HG02970 (cell line): ENCODE data around the gene NLRP1.
A peak's percentile ranks its signal among the peaks of the same experiment; 100 is the strongest.

Experiments used
- ATAC-seq: cut with Tn5 transposase; IDR thresholded peaks from one replicate; pipeline ENCODE4 v1.9.1; 2021; ENCODE audit warnings: mild to moderate bottlenecking, moderate library complexity, moderate number of reproducible peaks; ENCODE audit not compliant: unreplicated experiment, low FRiP score

Gene NLRP1

DNA sequence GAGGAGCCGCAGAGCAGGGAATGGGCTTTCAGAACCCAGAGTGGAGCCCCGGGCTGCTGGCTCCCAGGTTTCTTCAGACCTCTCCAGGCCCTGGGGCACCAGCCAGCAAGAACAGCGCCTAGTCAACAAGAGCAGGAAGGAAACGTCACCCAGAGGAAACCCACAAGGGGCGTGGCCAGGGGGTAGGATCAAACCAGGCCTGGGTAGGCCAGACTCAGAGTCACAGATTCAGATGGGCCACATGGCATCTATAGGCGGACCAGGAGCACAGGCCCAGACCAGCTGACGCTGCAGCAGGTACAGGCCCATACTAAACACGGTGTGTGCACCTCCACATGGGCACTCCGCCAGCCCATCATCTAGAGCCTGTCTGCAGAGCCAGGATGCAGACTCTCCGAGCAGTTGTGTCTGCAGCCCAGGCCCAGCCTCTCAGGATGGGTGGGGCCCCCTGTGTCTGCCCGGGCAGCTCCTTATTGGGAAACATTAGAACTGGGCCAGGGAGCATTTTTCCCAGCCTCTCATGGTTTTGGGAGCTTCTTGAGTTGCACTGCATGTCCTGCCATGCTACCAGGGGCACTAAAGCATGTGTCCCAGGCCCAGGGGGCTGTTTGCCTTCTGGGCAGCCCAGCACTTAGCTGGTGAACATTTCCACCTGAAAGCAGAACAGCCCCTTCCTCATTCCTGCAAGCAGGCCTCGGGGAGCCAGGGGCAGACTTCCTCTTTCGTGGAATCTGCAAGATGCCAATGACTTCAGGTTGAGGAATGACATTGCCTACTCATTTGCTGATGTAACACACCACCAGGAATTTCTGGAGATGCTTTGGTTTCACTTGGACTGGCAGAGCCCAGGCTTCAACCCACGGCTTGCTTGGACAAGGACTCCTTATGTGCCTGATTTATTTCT, at the start of gene NLRP1:
Gene NLRP1, minus strand, starts transcription at position 127 of the 904 bp plus-strand sequence. CDS start 552 bp downstream, outside the sequence.
- ATAC-seq, result peak; percentile 55

DNA sequence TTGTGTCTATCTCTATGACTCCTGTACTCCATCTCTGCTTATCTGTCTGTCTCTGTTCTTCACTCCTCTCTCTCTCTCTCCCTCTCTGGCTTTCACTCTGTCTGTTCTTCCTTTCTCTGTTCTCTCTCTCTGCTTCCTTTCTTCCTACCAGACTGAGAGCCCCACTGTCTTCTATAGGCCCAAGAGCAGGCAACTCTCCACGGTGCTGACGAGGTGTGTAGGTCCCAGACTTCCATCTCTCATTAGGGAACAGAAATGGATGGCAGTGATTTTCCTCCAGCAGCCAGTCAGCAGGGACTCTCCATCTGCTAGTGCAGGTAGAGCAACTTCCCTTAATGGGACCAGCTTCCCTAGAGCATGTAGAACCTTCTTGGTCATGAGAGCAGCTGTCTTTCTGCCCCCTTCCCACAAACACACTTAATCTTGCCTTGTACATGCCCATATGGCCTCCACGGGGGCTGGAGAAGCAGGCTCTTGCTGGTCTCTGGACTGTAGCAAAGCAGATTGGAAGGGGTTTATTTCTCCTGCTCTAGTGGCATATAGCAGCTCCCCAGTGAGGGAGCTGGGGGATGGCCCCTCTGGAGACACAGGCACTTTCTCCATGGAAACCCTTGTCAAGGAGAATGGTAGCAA, 47.8 kb upstream of the NLRP1 start:
- ATAC-seq, result no peak

DNA sequence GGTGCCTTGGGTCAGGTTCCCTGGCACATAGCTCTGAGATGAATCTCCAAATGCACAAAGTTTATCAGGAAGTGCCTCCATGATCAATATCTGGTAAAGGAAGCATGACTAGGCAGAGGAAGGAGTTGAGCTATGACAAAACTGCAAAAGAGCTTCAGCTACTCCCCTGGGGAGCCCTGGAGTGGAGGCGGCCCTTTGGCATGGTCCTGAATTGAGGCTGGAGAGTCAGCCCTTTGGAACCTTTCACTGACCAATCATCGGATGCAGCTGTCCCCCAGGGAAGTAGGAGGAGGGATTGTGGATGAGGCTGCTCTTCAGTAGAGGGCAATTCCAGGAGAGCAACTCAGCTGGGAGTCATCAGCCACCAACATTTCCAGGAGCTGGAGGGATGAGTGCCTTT, 46.1 kb upstream of the NLRP1 start:
- ATAC-seq, result no peak

DNA sequence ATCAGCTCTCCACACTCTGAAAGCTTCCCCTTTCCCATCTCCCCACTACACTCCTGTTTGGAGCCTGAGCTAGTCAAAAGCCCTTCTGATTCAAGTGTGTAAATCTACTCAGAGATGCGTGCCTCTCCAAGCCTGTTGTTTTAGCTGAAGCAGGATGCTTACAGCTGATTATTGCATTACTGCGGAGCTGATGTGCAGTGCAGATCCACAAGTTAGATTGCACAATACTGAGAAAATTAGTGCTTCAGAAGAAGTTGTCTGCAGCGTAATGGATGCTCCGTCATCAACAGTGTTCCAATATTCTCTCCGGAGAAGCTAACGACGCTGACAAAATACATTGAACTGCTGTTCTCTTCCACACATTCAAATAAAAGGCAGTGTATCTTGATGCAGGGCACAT, 44.8 kb upstream of the NLRP1 start:
- ATAC-seq, result no peak

DNA sequence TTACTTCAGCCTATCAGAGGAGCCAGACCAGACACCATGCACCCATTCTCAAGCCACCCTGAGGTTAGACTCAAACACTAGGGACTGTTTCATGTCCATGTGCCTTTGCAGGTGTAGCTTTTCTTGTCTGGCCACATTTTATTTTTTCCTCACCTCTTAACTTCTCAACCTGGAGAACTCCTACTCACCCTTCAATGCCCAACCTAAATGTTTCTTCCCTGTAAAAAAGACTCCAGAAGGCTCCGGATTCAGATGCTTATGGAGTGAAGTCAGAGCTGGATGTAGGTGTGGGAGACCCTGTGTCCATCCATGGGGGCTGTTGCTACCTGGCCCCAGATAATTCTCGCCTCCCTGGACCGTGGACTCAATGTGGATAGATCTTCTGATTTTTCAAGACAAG, 44.0 kb upstream of the NLRP1 start:
- no peak for ATAC-seq

DNA sequence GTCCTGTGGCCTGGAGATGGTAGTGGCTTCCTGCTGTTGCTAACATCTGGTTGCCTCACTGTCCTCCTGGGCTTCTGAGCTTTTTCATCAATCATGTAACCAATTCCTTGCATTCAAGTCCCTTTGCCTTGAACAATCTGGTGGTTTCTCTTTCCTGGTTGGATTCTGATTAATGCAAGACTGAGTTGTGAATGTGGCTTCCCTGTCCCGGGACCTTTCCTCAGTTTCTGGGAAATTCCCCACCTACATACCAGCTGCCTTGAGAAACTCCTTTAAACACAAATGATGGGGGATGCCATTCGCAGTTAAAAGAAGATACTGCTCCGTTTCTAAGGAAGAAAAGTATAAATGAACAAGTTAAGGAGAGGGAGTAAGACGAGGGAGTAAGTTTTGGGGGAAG, 39.9 kb upstream of the NLRP1 start:
- ATAC-seq, result no peak

DNA sequence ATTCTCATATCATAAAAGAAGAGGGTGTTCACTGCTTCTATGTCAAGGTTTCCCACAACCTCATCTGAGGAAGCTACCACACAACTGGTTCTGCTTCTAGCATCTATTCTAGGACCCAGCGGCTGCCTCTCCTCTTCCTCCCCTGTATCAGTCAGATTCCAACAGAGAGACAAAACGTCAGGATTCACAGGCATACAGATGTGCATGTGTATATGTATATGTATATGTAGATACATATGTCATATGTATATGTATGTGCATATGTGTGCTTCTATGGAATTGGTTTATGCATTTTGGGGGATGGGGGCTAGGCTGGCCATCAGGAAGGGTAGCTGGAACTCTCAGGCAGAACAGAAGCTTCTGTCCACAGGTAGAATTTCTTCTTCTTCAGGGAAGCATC, 37.4 kb upstream of the NLRP1 start:
- ATAC-seq, result no peak

DNA sequence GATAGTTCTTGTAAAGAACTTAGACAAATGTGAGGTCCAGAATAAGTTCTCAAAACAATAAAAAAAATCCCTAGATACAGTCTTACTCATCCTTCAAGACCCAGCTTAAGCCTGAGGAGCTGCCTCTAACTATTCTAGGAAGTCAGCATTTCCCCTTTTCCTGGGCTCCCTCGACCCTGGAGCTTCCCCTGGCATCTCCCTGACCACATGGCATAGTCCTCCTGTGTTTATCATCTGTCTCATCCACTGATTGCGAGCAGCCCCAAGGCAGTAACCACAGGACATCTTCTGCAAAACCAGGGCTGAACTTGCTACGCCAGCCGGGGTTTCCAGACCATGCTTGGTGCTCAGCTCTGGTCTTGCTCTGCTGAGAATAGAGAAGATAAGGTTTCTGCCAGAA, 36.7 kb upstream of the NLRP1 start:
- ATAC-seq, result no peak

DNA sequence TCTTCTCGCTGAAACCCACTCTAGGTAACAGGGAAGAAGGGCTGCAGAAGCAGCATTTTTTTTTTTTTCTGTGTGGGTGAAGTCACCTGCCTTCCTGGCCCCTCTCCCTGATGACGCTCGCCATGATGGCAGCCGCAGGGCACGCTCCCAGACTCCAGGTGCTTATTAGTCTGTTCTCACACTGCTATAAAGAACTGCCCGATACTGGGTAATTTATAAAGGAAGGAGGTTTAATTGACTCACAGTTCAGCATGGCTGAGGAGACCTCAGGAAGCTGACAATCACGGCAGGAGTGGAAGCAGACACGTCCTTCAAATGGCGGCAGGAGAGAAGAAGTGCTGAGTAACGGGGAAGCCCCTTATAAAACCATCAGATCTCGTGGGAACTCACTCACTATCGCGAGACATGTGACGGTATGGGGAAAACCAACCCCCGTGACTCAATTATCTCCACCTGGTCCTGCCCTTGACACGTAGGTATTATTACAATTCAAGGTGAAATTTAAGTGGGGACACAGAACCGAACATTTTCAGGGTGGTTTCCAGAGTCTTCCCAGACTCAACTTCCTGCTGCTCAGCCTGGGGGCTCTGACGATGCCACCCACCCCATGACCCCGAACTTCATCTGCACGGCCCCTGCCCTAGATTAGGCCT, 34.9 kb upstream of the NLRP1 start:
- no peak for ATAC-seq

DNA sequence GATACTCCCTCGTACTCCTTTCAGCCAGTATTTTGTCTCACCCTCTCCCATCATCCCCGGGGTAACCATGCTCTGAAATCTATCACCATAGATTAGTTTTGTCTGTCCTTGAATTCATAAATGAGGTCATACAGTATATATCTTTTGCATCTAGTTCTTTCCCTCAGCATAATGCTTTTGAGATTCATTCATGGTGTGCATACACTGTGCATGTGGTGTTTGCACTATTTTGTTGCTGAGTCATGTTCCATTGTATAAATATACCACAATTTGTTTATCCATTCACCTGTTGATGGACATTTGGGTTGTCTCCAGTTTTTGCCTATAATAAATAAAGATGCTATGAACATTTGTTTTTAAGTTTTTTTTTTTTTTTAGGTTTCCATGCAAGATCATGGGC, 34.2 kb upstream of the NLRP1 start:
- ATAC-seq, result no peak

DNA sequence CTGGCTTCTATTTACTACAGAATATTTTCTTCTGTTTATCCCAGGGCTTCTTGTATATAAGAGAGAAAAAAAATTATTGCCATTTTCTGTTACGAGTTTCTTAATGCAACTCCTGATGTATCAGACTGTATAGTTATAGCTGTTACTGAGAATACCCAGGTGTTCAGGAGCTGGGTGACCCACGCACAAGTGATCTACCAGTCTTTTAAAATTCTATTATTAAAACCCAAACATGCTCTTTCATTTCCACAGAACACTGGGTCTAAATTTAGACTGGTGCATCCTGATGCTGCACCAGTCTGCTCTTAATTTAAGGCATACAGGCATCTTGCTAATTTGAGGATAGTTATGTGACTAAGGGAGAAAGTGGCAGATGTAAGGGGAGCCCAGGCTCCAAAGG, 31.2 kb upstream of the NLRP1 start:
- ATAC-seq, result no peak

DNA sequence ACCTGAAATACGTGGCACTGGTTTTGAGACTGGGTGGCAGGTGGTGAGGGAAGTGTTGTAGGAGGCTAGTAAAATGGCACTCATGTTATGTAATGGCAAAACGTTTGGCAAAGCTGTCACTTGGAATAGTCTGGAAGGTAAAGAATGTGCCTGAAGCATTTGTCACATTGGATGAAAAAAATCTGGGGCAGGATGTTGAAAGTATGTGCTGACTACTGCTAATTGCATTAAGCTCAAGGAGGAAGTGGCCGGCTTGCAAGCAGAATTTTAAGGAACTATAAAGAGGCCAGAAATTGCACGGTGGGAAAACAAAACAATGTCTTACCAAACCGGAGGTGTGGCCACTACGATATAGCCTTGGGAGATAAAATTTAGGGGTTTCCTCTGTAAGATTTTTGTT, 26.6 kb upstream of the NLRP1 start:
- ATAC-seq, result no peak

DNA sequence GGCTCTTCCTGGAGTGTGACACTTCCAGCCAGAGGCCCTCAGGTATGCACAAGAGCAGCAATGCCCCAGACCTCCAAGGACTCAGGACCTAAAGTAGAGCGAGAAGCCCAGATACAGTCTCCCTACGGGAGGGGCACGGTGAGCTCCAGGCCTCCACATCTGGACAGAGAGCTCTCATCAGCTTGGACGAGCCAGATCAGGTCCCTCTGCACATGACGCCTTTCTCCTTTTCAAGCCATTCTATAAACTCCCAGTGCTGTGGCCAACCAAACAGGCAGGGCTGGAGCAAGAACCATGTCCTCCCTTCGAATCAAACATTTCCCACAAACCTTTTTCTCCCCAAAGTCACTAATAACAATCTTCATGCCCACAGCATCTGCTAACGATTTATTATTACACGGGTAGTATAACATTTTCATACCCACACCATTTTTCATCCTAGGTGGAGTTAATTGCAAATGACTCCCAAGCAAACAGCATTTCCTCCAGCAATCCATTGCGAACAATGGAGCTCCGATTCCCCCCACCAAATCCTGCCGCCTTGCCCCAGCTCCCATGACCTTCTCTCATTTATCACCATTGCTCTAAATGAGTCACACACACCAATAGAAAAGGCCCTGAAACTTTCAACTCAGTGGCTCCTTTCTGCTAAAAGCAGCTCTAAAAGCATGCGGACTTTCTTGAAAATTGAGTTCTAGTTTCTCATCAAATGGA, 24.2 kb upstream of the NLRP1 start:
- no peak for ATAC-seq

DNA sequence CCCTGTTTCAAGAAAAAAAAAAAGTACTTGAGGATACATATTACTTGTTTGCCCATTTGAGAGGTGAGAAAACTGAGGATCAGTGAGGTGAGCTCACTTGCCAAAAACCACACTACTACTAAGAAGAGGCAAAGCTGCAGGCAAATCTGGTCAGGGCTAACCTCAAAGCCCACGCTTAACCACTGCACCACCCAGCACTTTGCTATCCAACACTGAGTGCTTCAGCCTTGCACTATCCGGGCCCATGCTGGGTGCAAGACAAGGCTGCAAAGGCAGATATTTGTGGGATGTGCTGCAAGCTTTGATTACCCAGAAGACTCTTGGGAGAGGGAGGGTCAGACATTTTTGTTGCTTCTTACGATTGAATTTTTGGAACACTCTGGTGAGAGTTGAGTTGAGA, 23.6 kb upstream of the NLRP1 start:
- no peak for ATAC-seq

DNA sequence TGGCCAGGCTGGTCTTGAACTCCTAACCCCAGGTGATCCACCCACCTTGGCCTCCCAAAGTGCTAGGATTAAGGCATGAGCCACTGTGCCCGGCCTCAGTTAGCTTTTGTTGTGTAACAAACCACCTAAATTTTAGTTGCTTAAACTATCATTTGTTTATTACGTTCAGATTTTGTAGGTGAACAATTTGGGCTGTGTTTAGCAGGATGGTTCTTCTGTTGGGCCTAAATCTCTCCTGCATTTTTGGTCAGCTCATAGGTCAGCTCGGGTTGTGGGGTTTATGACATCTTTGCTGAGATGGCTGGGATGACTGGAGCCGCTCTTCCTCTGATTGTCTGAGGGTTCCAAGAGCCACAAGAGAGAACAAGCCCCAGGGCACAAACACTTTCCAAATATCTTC, 21.1 kb upstream of the NLRP1 start:
- ATAC-seq, result no peak

DNA sequence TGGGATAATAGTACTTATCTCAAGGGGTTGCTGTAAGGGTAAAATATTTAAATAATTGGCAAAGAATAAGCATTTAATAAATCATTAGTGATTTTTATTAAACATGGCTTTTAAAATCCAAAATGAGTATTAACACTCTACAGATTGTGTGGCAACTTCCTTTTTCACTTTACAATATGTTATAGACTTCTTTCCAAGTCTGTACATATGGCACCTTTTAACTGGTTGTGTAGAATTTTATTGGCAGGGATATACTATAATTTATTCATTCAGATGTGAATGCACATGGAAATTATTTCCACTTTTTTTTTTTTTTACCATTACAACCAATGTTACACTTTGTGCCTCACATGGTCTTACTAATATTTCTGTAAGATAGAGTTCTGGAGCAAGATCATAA, 15.7 kb upstream of the NLRP1 start:
- no peak for ATAC-seq

DNA sequence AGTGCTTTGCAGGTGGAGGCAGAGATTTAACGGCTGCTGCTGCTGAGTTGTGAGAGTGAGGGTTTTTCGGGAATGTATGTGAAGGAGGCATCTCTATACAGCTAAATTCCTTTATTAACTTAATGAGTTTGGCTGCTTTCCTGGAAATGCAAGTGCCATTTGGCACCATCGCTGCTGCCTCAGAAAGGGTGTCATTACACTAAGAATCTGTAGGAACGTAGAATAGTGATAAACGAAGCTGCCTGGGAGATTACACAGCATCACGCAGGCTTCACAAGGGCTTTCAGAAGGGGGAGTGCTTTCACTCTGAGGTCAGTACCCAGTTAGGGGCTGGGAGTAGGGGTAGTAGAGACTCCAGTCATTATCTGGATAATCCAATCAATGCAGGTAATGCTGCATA, 14.1 kb upstream of the NLRP1 start:
- no peak for ATAC-seq

DNA sequence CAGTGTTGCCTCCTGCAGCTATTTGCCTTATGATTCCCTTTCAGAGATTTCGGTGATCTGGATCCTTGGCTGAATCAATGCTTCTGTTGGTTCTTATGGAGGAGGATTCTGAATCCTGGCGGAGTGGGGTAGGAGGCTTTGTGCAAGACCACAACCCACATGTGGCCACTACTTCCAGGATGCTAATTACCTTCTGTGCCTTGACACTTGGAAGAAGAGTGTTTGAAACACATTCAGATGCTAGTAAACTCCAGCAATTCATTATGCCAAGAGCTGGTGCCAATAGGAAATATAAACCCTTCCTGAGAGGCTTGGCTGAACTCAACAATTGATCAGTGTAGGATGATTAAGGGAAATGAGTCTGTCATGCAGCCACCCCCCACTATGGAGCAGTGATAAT, 12.1 kb upstream of the NLRP1 start:
- ATAC-seq, result no peak

DNA sequence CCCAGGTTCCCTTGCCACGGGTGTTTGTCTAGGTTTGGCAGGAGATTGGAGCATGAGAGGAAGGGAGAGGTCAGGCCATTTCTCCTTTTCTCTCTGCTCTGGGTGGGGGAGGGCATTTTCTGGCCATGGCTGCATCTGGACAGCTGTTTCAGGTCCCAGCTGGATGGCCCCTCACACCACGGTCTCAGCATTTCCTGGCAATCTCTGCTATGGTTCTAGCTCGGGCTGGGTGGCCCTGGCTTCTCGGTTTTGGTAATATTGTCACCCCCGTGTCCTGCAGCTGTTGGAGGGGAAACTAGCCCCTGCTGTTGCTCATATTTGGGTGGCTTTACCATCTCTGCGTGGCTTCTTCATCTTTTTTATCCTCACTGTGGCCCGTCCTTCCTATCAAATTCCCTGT, 11.5 kb upstream of the NLRP1 start:
- ATAC-seq, result no peak

DNA sequence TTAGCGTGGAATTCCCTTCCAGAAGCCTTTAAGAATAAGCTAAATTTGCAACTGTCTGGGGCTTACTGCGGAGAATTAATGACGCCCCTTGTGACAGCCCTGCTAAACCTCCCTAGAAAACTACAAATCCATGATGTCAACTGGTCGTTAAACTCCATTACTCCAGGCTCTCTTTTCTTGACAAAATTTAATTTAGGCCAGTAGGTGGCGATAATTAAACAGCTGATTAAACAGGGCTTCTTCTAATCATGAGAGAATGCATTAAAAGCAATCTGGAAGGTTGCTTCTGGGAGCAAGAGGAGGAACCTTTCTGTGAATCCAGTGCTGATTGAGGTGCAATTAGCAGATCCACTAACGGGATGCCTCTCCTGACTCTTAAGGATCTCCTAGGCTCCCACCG, 8.1 kb upstream of the NLRP1 start:
- ATAC-seq, result no peak

DNA sequence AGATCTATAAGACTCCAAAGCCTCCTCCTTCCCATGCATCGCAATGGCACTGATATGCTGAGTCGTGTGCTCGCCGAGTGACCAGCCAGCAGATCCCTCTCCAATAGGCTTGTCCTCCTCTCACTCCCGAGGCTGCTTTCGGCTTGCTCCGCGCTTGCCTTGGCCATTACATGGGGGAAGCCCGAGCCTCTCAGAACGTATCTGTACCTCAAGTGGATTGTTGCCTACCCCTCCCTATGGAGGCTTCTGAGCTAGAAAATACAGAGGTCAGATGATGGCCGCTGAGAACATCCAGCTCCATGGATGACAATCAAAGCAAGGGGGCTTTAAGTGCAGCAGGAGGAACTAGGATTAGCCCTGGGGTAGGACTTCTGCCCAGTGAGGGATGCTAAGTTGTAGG, 7.7 kb upstream of the NLRP1 start:
- no peak for ATAC-seq
